IMR-90 (cell line): Measurements from ENCODE around the gene COL4A5. TPM values are rescaled to one million over a fixed set of nuclear protein-coding genes. Genes with fewer than 3 reads are reported as not detected.

Experiments used
- ATAC-seq: fragments of 200-7000 bp; cut with Tn5 transposase; 2 replicates; pipeline ENCODE4 v1.9.1; 2020; ENCODE audit warnings: low read depth, mild to moderate bottlenecking, moderate library complexity
- BruUV-seq: library from RNA; stranded (reverse); fragments of 400-500 nt; replicated peaks from 2 replicates; lab custom pipeline; 2021; lab: Mats Ljungman, UMichigan
- CTCF ChIA-PET: fragments of 300-600 bp; formaldehyde crosslinking; extraction: SDS; loops from one replicate; lab custom pipeline; 2021; ENCODE audit warnings: antibody characterized with exemption; lab: Yijun Ruan, JAX
- POLR2A ChIA-PET: fragments of 300-600 bp; sonication (Branson Sonifier 250); formaldehyde crosslinking; loops from one replicate; lab custom pipeline; 2022; ENCODE audit warnings: antibody characterized with exemption; ENCODE audit not compliant: unreplicated experiment; lab: Charles Lee
- DNase-seq: peaks from one replicate; pipeline ENCODE4 v3.0.0; 2013
- H2AFZ ChIP-seq: replicated peaks from 2 replicates; pipeline ENCODE3; 2013; ENCODE audit warnings: low read length, mild to moderate bottlenecking; ENCODE audit not compliant: poor library complexity
- H2AK5ac ChIP-seq: 2 replicates; pipeline ENCODE4 v1.6.1; 2013; ENCODE audit warnings: low read depth, low read length, inconsistent platforms
- H2AK9ac ChIP-seq: replicated peaks from 2 replicates; pipeline ENCODE3; 2013; ENCODE audit warnings: mild to moderate bottlenecking, low read depth, low read length, moderate library complexity; ENCODE audit not compliant: poor library complexity
- H2BK120ac ChIP-seq: 2 replicates; pipeline ENCODE4 v1.6.1; 2013; ENCODE audit warnings: low read depth, low read length, inconsistent platforms
- H2BK15ac ChIP-seq: 3 replicates; pipeline ENCODE4 v1.6.1; 2013; ENCODE audit warnings: low read depth, low read length, inconsistent platforms
- H2BK20ac ChIP-seq: 2 replicates; pipeline ENCODE4 v1.6.1; 2013; ENCODE audit warnings: low read depth, mild to moderate bottlenecking, inconsistent platforms, low read length, moderate library complexity
- H2BK5ac ChIP-seq: 2 replicates; pipeline ENCODE4 v1.6.1; 2013; ENCODE audit warnings: mild to moderate bottlenecking, low read depth, low read length, inconsistent platforms; ENCODE audit not compliant: poor library complexity, severe bottlenecking
- H3K14ac ChIP-seq: replicated peaks from 2 replicates; pipeline ENCODE4 v1.6.1; 2013; ENCODE audit warnings: low read depth, low read length, inconsistent platforms
- H3K18ac ChIP-seq: 2 replicates; pipeline ENCODE4 v1.6.1; 2013; ENCODE audit warnings: low read depth, low read length, control low read depth
- H3K23ac ChIP-seq: 2 replicates; pipeline ENCODE4 v1.6.1; 2013; ENCODE audit warnings: low read depth, low read length, inconsistent platforms
- H3K27ac ChIP-seq: 2 replicates; pipeline ENCODE4 v1.5.1; 2013; ENCODE audit warnings: mild to moderate bottlenecking, control low read depth, low read length; ENCODE audit not compliant: insufficient read depth
- H3K27me3 ChIP-seq: 2 replicates; pipeline ENCODE4 v1.6.1; 2013; ENCODE audit warnings: low read length; ENCODE audit not compliant: control insufficient read depth, insufficient read depth
- H3K36me3 ChIP-seq: 2 replicates; pipeline ENCODE4 v1.6.1; 2013; ENCODE audit warnings: low read length, mixed read lengths; ENCODE audit not compliant: control insufficient read depth, insufficient read depth
- H3K4ac ChIP-seq: 2 replicates; pipeline ENCODE4 v1.6.1; 2013; ENCODE audit warnings: low read depth, low read length, inconsistent platforms
- H3K4me1 ChIP-seq: 2 replicates; pipeline ENCODE4 v1.6.1; 2013; ENCODE audit warnings: low read length, mixed read lengths; ENCODE audit not compliant: control insufficient read depth, insufficient read depth
- H3K4me2 ChIP-seq: 2 replicates; pipeline ENCODE4 v1.6.1; 2013; ENCODE audit warnings: low read depth, mild to moderate bottlenecking, control low read depth, low read length, moderate library complexity
- H3K4me3 ChIP-seq: 2 replicates; pipeline ENCODE4 v1.5.1; 2013; ENCODE audit warnings: low read depth, mild to moderate bottlenecking, control low read depth, low read length, moderate library complexity; ENCODE audit not compliant: insufficient read depth
- H3K56ac ChIP-seq: 2 replicates; pipeline ENCODE4 v1.6.1; 2013; ENCODE audit warnings: low read length, inconsistent platforms; ENCODE audit not compliant: insufficient read depth; ENCODE audit errors: extremely low read depth
- H3K79me1 ChIP-seq, 2 experiments: 2 replicates each; pipeline ENCODE4 v1.6.1; 2013; ENCODE audit warnings: low read length in 2 of 2, inconsistent platforms in 1 of 2, low read depth in 1 of 2
- H3K9ac ChIP-seq: 2 replicates; pipeline ENCODE4 v1.6.1; 2013; ENCODE audit warnings: low read depth, low read length, control low read depth
- H3K9me1 ChIP-seq: 2 replicates; pipeline ENCODE4 v1.6.1; 2013; ENCODE audit warnings: low read length, inconsistent platforms; ENCODE audit not compliant: insufficient read depth
- H3K9me3 ChIP-seq: 2 replicates; pipeline ENCODE4 v1.6.1; 2013; ENCODE audit warnings: low read length; ENCODE audit not compliant: control insufficient read depth, insufficient read depth
- H4K20me1 ChIP-seq: 2 replicates; pipeline ENCODE4 v1.6.1; 2013; ENCODE audit warnings: low read length, inconsistent platforms; ENCODE audit not compliant: insufficient read depth
- H4K5ac ChIP-seq: 2 replicates; pipeline ENCODE4 v1.6.1; 2013; ENCODE audit warnings: mild to moderate bottlenecking, low read depth, low read length, control low read depth
- H4K8ac ChIP-seq, 2 experiments: 2 replicates each; pipeline ENCODE4 v1.6.1; 2013; ENCODE audit warnings: low read depth in 2 of 2, low read length in 2 of 2, control low read depth in 1 of 2, inconsistent platforms in 1 of 2
- H4K91ac ChIP-seq: 2 replicates; pipeline ENCODE4 v1.6.1; 2013; ENCODE audit warnings: low read depth, low read length, inconsistent platforms; ENCODE audit not compliant: insufficient read depth
- BHLHE40 ChIP-seq: fragments of 150-350 bp; IDR thresholded peaks from 2 replicates; pipeline ENCODE4 v1.6.1; 2016; ENCODE audit warnings: mild to moderate bottlenecking, low read depth, low read length
- CEBPB ChIP-seq: IDR thresholded peaks from 2 replicates; pipeline ENCODE4 v1.6.1; 2012; ENCODE audit warnings: low read depth, low read length, improper control_type of control experiment
- CHD1 ChIP-seq: IDR thresholded peaks from 2 replicates; pipeline ENCODE4 v1.6.1; 2012; ENCODE audit warnings: low read depth, low read length, improper control_type of control experiment
- MXI1 ChIP-seq: IDR thresholded peaks from 2 replicates; pipeline ENCODE4 v1.6.1; 2012; ENCODE audit warnings: low read depth, mild to moderate bottlenecking, low read length, moderate library complexity, borderline replicate concordance
- SMC3 ChIP-seq: fragments of 150-350 bp; IDR thresholded peaks from 2 replicates; pipeline ENCODE4 v1.6.1; 2016; ENCODE audit warnings: low read depth, mild to moderate bottlenecking, antibody characterized with exemption, low read length, moderate library complexity
- USF2 ChIP-seq: fragments of 150-350 bp; IDR thresholded peaks from 2 replicates; pipeline ENCODE4 v1.6.1; 2017; ENCODE audit warnings: mild to moderate bottlenecking, antibody characterized with exemption, low read length, low read depth
- WGBS, 2 experiments: methylation state at CpG; one replicate each; pipeline versions ENCODE4 v1.1.5 to v1.1.7; 2013; ENCODE audit warnings: missing lambda C conversion rate in 2 of 2; ENCODE audit not compliant: insufficient read length in 1 of 2; ENCODE audit errors: extremely low coverage in 2 of 2; 5-methylcytosine and 5-hydroxymethylcytosine counted together
- dilution Hi-C: fragments of 300-500 bp; cut with HindIII; formaldehyde crosslinking; loops from one replicate; pipeline ENCODE4 v1.14.3; 2018; ENCODE audit warnings: low sequenced_read_pairs; ENCODE audit not compliant: unreplicated experiment
- in situ Hi-C: fragments of 300-500 bp; cut with MboI; formaldehyde crosslinking; loops from 3 replicates; pipeline ENCODE4 v1.14.3; 2019; ENCODE audit warnings: low sequenced_read_pairs, inconsistent platforms, mixed read lengths
- intact Hi-C: fragments of 100-400 bp; cut with micrococcal nuclease; formaldehyde crosslinking; loops from 2 replicates; pipeline ENCODE4 v1.10.0; 2022
- polyA plus RNA-seq, 3 experiments: library from polyadenylated mRNA; depleted of rRNA; stranded (reverse); fragments of >200 nt; gene quantifications; 2 replicates each; pipeline ENCODE4 v1.2.3, GENCODE V29; 2012; ENCODE audit warnings: low replicate concordance in 1 of 3
- total RNA-seq: library from RNA; depleted of rRNA; stranded (reverse); fragments of >200 nt; gene quantifications from 2 replicates; pipeline ENCODE4 v1.2.3, GENCODE V29; 2012

The COL4A5 gene
- total and polyA plus RNA-seq, 2 of the 4 experiments (the other 2 are of a cell fraction) = 16.3 to 26.6 TPM

GRCh38 chrX:108737754-108738153, 298.1 kb downstream of the COL4A5 start:
- H3K36me3 ChIP-seq = no peaks in the 10 kb centered on the region
- BruUV-seq = no TSS peak
- peaks cover 9% of the 10 kb centered on the region; the same call in 1 of the 2 replicates for H3K9me3 ChIP-seq
- H3K4me2 ChIP-seq = no peak overlapping the region
- no peak overlapping the region for H3K4ac ChIP-seq
- no CpG with 5 or more reads among the region's 5 CpGs for WGBS, 2 experiments
- in situ Hi-C loops = no loop called here
- H3K9me1 ChIP-seq = no peaks in the 10 kb centered on the region
- intact Hi-C loops = no loop called here
- H2BK20ac ChIP-seq = no peak overlapping the region
- H3K14ac ChIP-seq = no peak overlapping the region
- H3K27ac ChIP-seq = no peak overlapping the region
- H2AFZ ChIP-seq = no peak overlapping the region
- CTCF ChIA-PET = no interaction called here
- H3K79me1 ChIP-seq = no peaks in the 10 kb centered on the region
- H3K23ac ChIP-seq = no peak overlapping the region
- no peak for ATAC-seq
- no peak overlapping the region for H2AK5ac ChIP-seq
- no peaks in the 10 kb centered on the region for H4K20me1 ChIP-seq
- H3K4me3 ChIP-seq = no peak overlapping the region
- H3K4me1 ChIP-seq = no peaks in the 10 kb centered on the region
- H2BK5ac ChIP-seq = no peak overlapping the region
- no peak overlapping the region for H3K9ac ChIP-seq
- DNase-seq = no peak
- no peak overlapping the region for H4K91ac ChIP-seq
- no peak overlapping the region for H2BK15ac ChIP-seq
- no peak overlapping the region for H3K56ac ChIP-seq
- H2AK9ac ChIP-seq = no peak overlapping the region
- H4K8ac ChIP-seq = no peak overlapping the region
- peaks cover 45% of the 10 kb centered on the region for H3K27me3 ChIP-seq
- TF ChIP-seq USF2 (no peak), MXI1 (no peak), BHLHE40 (no peak), CEBPB (no peak), CHD1 (no peak), SMC3 (no peak)
- no peak overlapping the region for H4K5ac ChIP-seq
- H3K18ac ChIP-seq = no peak overlapping the region
- dilution Hi-C loops = no loop called here
- POLR2A ChIA-PET = no interaction called here
- H2BK120ac ChIP-seq = no peak overlapping the region
